OCI-LY7 (cell line): ENCODE results near the gene DPYSL5. TPM values are rescaled to one million over a fixed set of nuclear protein-coding genes. Genes with fewer than 3 reads are reported as not detected.

Experiments used
- BruUV-seq: library from RNA; stranded (reverse); fragments of 400-500 nt; replicated peaks from 2 replicates; lab custom pipeline; 2021; lab: Mats Ljungman, UMichigan
- CTCF ChIA-PET: fragments of 300-600 bp; sonication (Branson Sonifier 250); formaldehyde crosslinking; loops from one replicate; lab custom pipeline; 2022; ENCODE audit warnings: antibody characterized with exemption; ENCODE audit not compliant: unreplicated experiment; lab: Charles Lee
- POLR2A ChIA-PET: fragments of 300-600 bp; sonication (Branson Sonifier 250); formaldehyde crosslinking; loops from one replicate; lab custom pipeline; 2022; ENCODE audit warnings: antibody characterized with exemption; lab: Charles Lee
- DNase-seq: peaks from one replicate; pipeline ENCODE4 v3.0.0-alpha.2; 2015; ENCODE audit warnings: low spot score
- H2AFZ ChIP-seq: fragments of 200-600 bp; sonication (generic), shearing (Covaris generic); 2 replicates; pipeline ENCODE4 v1.6.1; 2014; ENCODE audit warnings: mild to moderate bottlenecking, antibody characterized with exemption, low read length, moderate library complexity
- H3K27ac ChIP-seq: fragments of 200-600 bp; sonication (generic); 2 replicates; pipeline ENCODE4 v1.5.1; 2014; ENCODE audit warnings: mixed run types, low read depth, mild to moderate bottlenecking, moderate library complexity, low read length, inconsistent platforms; ENCODE audit not compliant: poor library complexity, severe bottlenecking
- H3K36me3 ChIP-seq: fragments of 200-600 bp; sonication (generic); 2 replicates; pipeline ENCODE4 v1.6.1; 2014; ENCODE audit warnings: mild to moderate bottlenecking, antibody characterized with exemption, low read length, moderate library complexity, mixed read lengths; ENCODE audit not compliant: insufficient read depth
- H3K4me1 ChIP-seq: fragments of 200-600 bp; sonication (generic); 2 replicates; pipeline ENCODE4 v1.5.1; 2014; ENCODE audit warnings: mild to moderate bottlenecking, low read length; ENCODE audit not compliant: insufficient read depth, poor library complexity, severe bottlenecking
- H3K4me2 ChIP-seq: fragments of 200-600 bp; sonication (generic); 2 replicates; pipeline ENCODE4 v1.6.1; 2014; ENCODE audit warnings: mild to moderate bottlenecking, low read length
- H3K4me3 ChIP-seq: fragments of 200-600 bp; sonication (generic); 2 replicates; pipeline ENCODE4 v1.5.1; 2014; ENCODE audit warnings: mild to moderate bottlenecking, low read depth, low read length; ENCODE audit not compliant: poor library complexity, severe bottlenecking
- H3K79me2 ChIP-seq: fragments of 200-600 bp; sonication (generic); 2 replicates; pipeline ENCODE4 v1.6.1; 2016; ENCODE audit warnings: low read depth, mild to moderate bottlenecking, low read length, moderate library complexity, mixed read lengths; ENCODE audit not compliant: insufficient read depth
- H3K9me2 ChIP-seq: fragments of 200-600 bp; sonication (generic); 2 replicates; pipeline ENCODE4 v1.6.1; 2016; ENCODE audit warnings: mild to moderate bottlenecking, low read length, mixed read lengths; ENCODE audit not compliant: insufficient read depth
- H3K9me3 ChIP-seq: fragments of 200-600 bp; sonication (generic); 2 replicates; pipeline ENCODE4 v1.6.1; 2014; ENCODE audit warnings: mild to moderate bottlenecking, mixed run types, low read length, mixed read lengths
- H4K20me1 ChIP-seq: fragments of 200-600 bp; sonication (generic); 2 replicates; pipeline ENCODE4 v1.6.1; 2014; ENCODE audit warnings: mild to moderate bottlenecking, antibody characterized with exemption, low read length, moderate library complexity, mixed read lengths; ENCODE audit not compliant: insufficient read depth
- EZH2phosphoT487 ChIP-seq: fragments of 200-600 bp; sonication (generic); IDR thresholded peaks from 2 replicates; pipeline ENCODE4 v1.6.1; 2018; ENCODE audit warnings: low read depth, borderline replicate concordance, mild to moderate bottlenecking, mixed run types, antibody characterized with exemption, low read length, moderate library complexity, mixed read lengths
- intact Hi-C: fragments of 100-400 bp; cut with micrococcal nuclease; formaldehyde crosslinking; loops from one replicate; pipeline ENCODE4 v1.10.0; 2022; ENCODE audit not compliant: unreplicated experiment
- total RNA-seq, 2 experiments: library from RNA; depleted of rRNA in 1 of 2; stranded (reverse); fragments of >200 nt in 1 of 2; shearing (Covaris generic) in 1 of 2; gene quantifications; 2 replicates each; pipeline ENCODE4 v1.2.3, GENCODE V29; 2014 to 2022
- TF ChIP-seq, protein P1 (sequence below): fragments of 200-600 bp; sonication (generic); conservative IDR thresholded peaks from 2 replicates; pipeline ENCODE4 v1.5.1; 2014; ENCODE audit warnings: mild to moderate bottlenecking, antibody characterized with exemption, low read length, moderate library complexity, mixed read lengths

Gene DPYSL5
- total RNA-seq, 2 experiments from 2014 or later: not detected

DNA sequence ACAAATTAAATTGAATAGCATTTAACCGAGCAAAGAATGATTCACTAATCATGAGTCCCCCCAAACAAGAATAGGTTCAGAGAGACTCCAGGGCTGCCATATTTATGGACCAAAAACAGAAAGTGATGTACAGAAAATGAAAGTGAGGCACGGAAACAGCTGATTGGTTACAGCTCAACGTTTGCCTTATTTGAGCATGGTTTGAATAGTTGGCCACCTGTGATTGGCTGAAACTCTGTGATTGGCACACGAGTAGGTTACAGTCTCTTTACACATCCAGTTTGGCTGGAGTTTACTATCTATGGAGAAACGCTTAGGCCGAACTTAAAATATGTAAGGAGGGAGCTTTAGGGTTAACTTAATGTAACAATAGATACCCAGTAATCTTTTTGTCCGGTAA is 27.0 kb upstream of the DPYSL5 start:
- no peak overlapping the region for H3K27ac ChIP-seq
- POLR2A ChIA-PET: no interaction called here
- CTCF ChIA-PET: no interaction called here
- no peaks in the 10 kb centered on the region for H4K20me1 ChIP-seq
- H3K4me1 ChIP-seq: no peaks in the 10 kb centered on the region
- H3K9me2 ChIP-seq: no peaks in the 10 kb centered on the region
- H3K4me2 ChIP-seq: no peak overlapping the region
- no peaks in the 10 kb centered on the region for H3K9me3 ChIP-seq
- DNase-seq: no peak
- no peaks in the 10 kb centered on the region for H3K36me3 ChIP-seq
- no peaks in the 10 kb centered on the region for H3K79me2 ChIP-seq
- no TSS peak for BruUV-seq
- H2AFZ ChIP-seq: no peak overlapping the region
- no peak overlapping the region for H3K4me3 ChIP-seq
- TF ChIP-seq, protein P1, sequence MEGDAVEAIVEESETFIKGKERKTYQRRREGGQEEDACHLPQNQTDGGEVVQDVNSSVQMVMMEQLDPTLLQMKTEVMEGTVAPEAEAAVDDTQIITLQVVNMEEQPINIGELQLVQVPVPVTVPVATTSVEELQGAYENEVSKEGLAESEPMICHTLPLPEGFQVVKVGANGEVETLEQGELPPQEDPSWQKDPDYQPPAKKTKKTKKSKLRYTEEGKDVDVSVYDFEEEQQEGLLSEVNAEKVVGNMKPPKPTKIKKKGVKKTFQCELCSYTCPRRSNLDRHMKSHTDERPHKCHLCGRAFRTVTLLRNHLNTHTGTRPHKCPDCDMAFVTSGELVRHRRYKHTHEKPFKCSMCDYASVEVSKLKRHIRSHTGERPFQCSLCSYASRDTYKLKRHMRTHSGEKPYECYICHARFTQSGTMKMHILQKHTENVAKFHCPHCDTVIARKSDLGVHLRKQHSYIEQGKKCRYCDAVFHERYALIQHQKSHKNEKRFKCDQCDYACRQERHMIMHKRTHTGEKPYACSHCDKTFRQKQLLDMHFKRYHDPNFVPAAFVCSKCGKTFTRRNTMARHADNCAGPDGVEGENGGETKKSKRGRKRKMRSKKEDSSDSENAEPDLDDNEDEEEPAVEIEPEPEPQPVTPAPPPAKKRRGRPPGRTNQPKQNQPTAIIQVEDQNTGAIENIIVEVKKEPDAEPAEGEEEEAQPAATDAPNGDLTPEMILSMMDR: no peak
- TF ChIP-seq EZH2phosphoT487: no peak
- intact Hi-C loops: no loop called here

DNA sequence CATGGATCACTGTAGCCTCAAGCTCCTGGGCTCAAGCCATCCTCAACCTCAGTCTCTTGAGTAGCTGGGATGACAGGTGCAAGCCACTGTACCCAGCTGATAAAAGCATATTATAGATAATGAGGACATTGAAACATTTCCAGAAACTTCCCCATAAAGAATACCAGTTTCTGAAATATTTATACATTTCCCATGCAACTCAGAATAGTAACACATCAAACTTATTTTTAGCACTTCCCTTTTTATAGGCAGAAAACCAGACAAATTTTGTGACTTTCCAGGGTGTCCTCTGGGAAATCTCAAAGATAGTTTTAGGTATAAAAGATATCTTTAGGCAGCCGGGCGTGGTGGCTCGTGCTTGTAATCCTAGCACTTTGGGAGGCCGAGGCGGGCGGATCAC is 25.1 kb upstream of the DPYSL5 start:
- no peak overlapping the region for H2AFZ ChIP-seq
- no peak for DNase-seq
- no TSS peak for BruUV-seq
- H3K4me1 ChIP-seq: no peaks in the 10 kb centered on the region
- intact Hi-C loops: no loop called here
- no peak overlapping the region for H3K4me3 ChIP-seq
- H3K9me3 ChIP-seq: no peaks in the 10 kb centered on the region
- no peak overlapping the region for H3K27ac ChIP-seq
- TF ChIP-seq, protein P1: no peak
- no peak for TF ChIP-seq EZH2phosphoT487
- no peak overlapping the region for H3K4me2 ChIP-seq
- H3K9me2 ChIP-seq: no peaks in the 10 kb centered on the region
- ChIA-PET POLR2A (no interaction called here), CTCF (interaction anchor here (0.6 kb wide), 1 partner anchor 44 kb away, joined by 5 read pairs; no protein-coding TSS in a partner anchor)
- no peaks in the 10 kb centered on the region for H3K79me2 ChIP-seq
- H3K36me3 ChIP-seq: no peaks in the 10 kb centered on the region
- H4K20me1 ChIP-seq: no peaks in the 10 kb centered on the region

DNA sequence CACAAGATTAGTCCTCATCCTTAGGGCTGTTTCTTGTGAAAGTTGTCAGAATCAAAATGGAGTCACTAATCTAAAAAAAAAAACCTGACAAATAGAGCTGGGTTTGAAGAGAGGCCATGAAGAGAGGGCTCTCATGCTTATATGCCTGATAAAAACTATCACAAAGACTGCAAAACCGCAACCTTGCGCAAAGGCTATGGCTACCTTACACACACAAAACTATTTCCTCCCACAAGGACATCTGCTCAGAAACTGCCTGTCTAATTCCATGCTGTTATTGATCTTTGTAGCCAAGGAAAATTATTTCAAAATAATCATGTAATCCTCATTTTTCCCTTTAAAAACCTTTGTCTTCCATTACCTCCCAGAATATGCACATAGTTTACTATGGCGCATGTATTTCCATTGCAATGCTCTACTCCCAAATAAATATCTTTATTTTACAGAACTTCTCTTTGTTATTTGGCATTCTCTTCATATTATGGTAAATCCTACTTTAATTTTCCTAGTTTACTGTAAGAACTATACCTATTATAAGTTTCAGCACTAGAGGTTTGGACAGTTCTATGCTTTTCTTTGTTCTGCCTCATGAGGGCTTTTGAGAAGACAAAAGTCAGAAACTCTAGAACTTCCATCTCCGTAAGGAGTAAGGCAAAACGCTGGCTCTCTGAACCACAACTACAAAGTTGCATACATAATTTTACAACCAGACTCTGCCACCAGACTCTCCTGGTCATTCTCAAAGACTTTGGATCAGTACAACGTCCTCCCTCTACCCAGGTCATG is 9.6 kb upstream of the DPYSL5 start:
- Histone ChIP-seq H4K20me1 (no peaks in the 10 kb centered on the region), H3K4me1 (no peaks in the 10 kb centered on the region), H3K36me3 (no peaks in the 10 kb centered on the region), H3K4me3 (no peak overlapping the region), H2AFZ (no peak overlapping the region), H3K9me2 (no peaks in the 10 kb centered on the region), H3K27ac (no peak overlapping the region), H3K4me2 (no peak overlapping the region), H3K9me3 (no peaks in the 10 kb centered on the region), H3K79me2 (no peaks in the 10 kb centered on the region)
- no peak for TF ChIP-seq EZH2phosphoT487
- TF ChIP-seq, protein P1: no peak
- intact Hi-C loops: no loop called here
- POLR2A ChIA-PET: no interaction called here
- no TSS peak for BruUV-seq
- CTCF ChIA-PET: no interaction called here
- no peak for DNase-seq
